Effector memory CD4-positive, alpha-beta T cell (primary cell): ENCODE measurements around the gene IKBKG.
"Not testable (repeated sequence)": the region's sequence is repeated elsewhere in the genome, so short reads cannot be mapped to it uniquely, and the experiment has no call there.

Experiments used
- DNase-seq, 3 donors: peaks; one replicate each; pipeline ENCODE4 v3.0.0-alpha.2; 2020
- H3K27ac ChIP-seq: 2 replicates; pipeline ENCODE4 v1.7.0; 2013; ENCODE audit warnings: mild to moderate bottlenecking, low read length, moderate library complexity; ENCODE audit not compliant: insufficient read depth, poor library complexity, severe bottlenecking
- H3K27me3 ChIP-seq: replicated peaks from 2 replicates; pipeline ENCODE4 v1.7.0; 2013; ENCODE audit warnings: mild to moderate bottlenecking, low read length; ENCODE audit not compliant: insufficient read depth, control insufficient read depth, poor library complexity, severe bottlenecking
- H3K36me3 ChIP-seq: 2 replicates; pipeline ENCODE4 v1.7.0; 2013; ENCODE audit warnings: mild to moderate bottlenecking, low read length, moderate library complexity; ENCODE audit not compliant: control insufficient read depth, insufficient read depth
- H3K4me1 ChIP-seq: 2 replicates; pipeline ENCODE4 v1.7.0; 2013; ENCODE audit warnings: low read length, mild to moderate bottlenecking; ENCODE audit not compliant: control insufficient read depth, insufficient read depth, poor library complexity, severe bottlenecking
- H3K4me3 ChIP-seq: 2 replicates; pipeline ENCODE4 v1.7.0; 2013; ENCODE audit warnings: low read length, low read depth, mild to moderate bottlenecking; ENCODE audit not compliant: insufficient read depth, poor library complexity, severe bottlenecking
- H3K9me3 ChIP-seq: 2 replicates; pipeline ENCODE4 v1.7.0; 2013; ENCODE audit warnings: mild to moderate bottlenecking, low read length, moderate library complexity; ENCODE audit not compliant: control insufficient read depth
- total RNA-seq, 3 donors: gene quantifications; one replicate each; lab custom pipeline; 2026; lab: John Stamatoyannopoulos, UW

IKBKG gene
- total RNA-seq: 8.5 to 13.0 (median 12.7) reads per million in 3 donors

GRCh38 chrX:154547245-154548027 lies at the start of gene IKBKG:
TSS of gene IKBKG (plus strand) at chrX:154547620. CDS start at chrX:154552003, 4,383 bp downstream.
- H3K27me3 ChIP-seq: no peaks in the 10 kb centered on the region
- DNase-seq: peak; percentile 83 to 85 (median 83)
- peak within 1 kb of the TSS; percentile 84 for H3K27ac ChIP-seq
- no peaks in the 10 kb centered on the region for H3K36me3 ChIP-seq
- no peaks in the 10 kb centered on the region for H3K9me3 ChIP-seq
- H3K4me3 ChIP-seq: peak within 1 kb of the TSS; percentile 55
- H3K4me1 ChIP-seq: no peaks in the 10 kb centered on the region

- H3K4me1 ChIP-seq, DNase-seq, H3K9me3 ChIP-seq, H3K36me3 ChIP-seq, H3K27me3 ChIP-seq, H3K4me3 ChIP-seq, H3K27ac ChIP-seq: not testable (repeated sequence)
Measured at GRCh38 chrX:154501423-154501822, 46.0 kb upstream of the IKBKG start.

GRCh38 chrX:154502098-154502497 lies 45.3 kb upstream of the IKBKG start:
- Histone ChIP-seq H3K4me1 (no peaks in the 10 kb centered on the region), H3K4me3 (no peak overlapping the region), H3K27ac (no peak overlapping the region), H3K36me3 (no peaks in the 10 kb centered on the region), H3K9me3 (no peaks in the 10 kb centered on the region), H3K27me3 (no peaks in the 10 kb centered on the region)
- DNase-seq: no peak

GRCh38 chrX:154502989-154503388 lies 44.4 kb upstream of the IKBKG start:
- H3K4me3 ChIP-seq: no peak overlapping the region
- H3K27ac ChIP-seq: no peak overlapping the region
- H3K36me3 ChIP-seq: no peaks in the 10 kb centered on the region
- no peaks in the 10 kb centered on the region for H3K27me3 ChIP-seq
- no peaks in the 10 kb centered on the region for H3K4me1 ChIP-seq
- no peak for DNase-seq
- H3K9me3 ChIP-seq: no peaks in the 10 kb centered on the region

- Histone ChIP-seq H3K36me3 (no peaks in the 10 kb centered on the region), H3K27ac (no peak overlapping the region), H3K9me3 (no peaks in the 10 kb centered on the region), H3K27me3 (no peaks in the 10 kb centered on the region), H3K4me1 (no peaks in the 10 kb centered on the region), H3K4me3 (no peak overlapping the region)
- no peak for DNase-seq
Measured at GRCh38 chrX:154505734-154506133, 41.7 kb upstream of the IKBKG start.

GRCh38 chrX:154506483-154507332 lies 40.7 kb upstream of the IKBKG start:
- Histone ChIP-seq H3K36me3 (no peaks in the 10 kb centered on the region), H3K27me3 (no peaks in the 10 kb centered on the region), H3K4me3 (no peak overlapping the region), H3K4me1 (no peaks in the 10 kb centered on the region), H3K9me3 (no peaks in the 10 kb centered on the region), H3K27ac (no peak overlapping the region)
- no peak for DNase-seq

GRCh38 chrX:154507673-154508383 lies 39.6 kb upstream of the IKBKG start:
- Histone ChIP-seq H3K27me3 (no peaks in the 10 kb centered on the region), H3K4me3 (no peak overlapping the region), H3K4me1 (no peaks in the 10 kb centered on the region), H3K9me3 (no peaks in the 10 kb centered on the region), H3K36me3 (no peaks in the 10 kb centered on the region), H3K27ac (no peak overlapping the region)
- DNase-seq: no peak

- Histone ChIP-seq H3K4me3 (no peak overlapping the region), H3K36me3 (no peaks in the 10 kb centered on the region), H3K27me3 (no peaks in the 10 kb centered on the region), H3K27ac (no peak overlapping the region), H3K4me1 (no peaks in the 10 kb centered on the region), H3K9me3 (no peaks in the 10 kb centered on the region)
- no peak for DNase-seq
Measured at GRCh38 chrX:154508384-154508745, 39.1 kb upstream of the IKBKG start.

GRCh38 chrX:154509455-154509854 lies 38.0 kb upstream of the IKBKG start:
- H3K4me1 ChIP-seq: no peaks in the 10 kb centered on the region

More at GRCh38 chrX:154509455-154509854, 38.0 kb upstream of the IKBKG start:
- H3K27me3 ChIP-seq: no peaks in the 10 kb centered on the region
- H3K27ac ChIP-seq: no peak overlapping the region
- DNase-seq: no peak
- H3K9me3 ChIP-seq: no peaks in the 10 kb centered on the region
- no peaks in the 10 kb centered on the region for H3K36me3 ChIP-seq
- H3K4me3 ChIP-seq: no peak overlapping the region
